Breast epithelium (tissue), 4 donors: Measurements from ENCODE around the gene CAMK2A. TPM values are rescaled to one million over a fixed set of nuclear protein-coding genes. Genes with fewer than 3 reads are reported as not detected.
"Not testable (repeated sequence)": the region's sequence is repeated elsewhere in the genome, so short reads cannot be mapped to it uniquely, and the experiment has no call there.

Source experiments
- DNase-seq, 2 donors: peaks; one replicate each; pipeline ENCODE4 v3.0.0-alpha.2; 2019; ENCODE audit warnings: low spot score in 2 of 2
- H3K27ac ChIP-seq, 2 donors: fragments of 200-600 bp; sonication (generic) in 1 of 2; one replicate each; pipeline ENCODE4 v1.5.1; 2016 to 2019; ENCODE audit warnings: mild to moderate bottlenecking in 1 of 2
- H3K27me3 ChIP-seq, 2 donors: fragments of 200-600 bp; sonication (generic) in 1 of 2; one replicate each; pipeline versions ENCODE4 v1.5.1 to v1.6.0; 2017 to 2019; ENCODE audit warnings: control low read depth in 1 of 2, mild to moderate bottlenecking in 1 of 2
- H3K36me3 ChIP-seq: fragments of 200-600 bp; one replicate; pipeline ENCODE4 v1.5.1; 2019
- H3K4me1 ChIP-seq, 2 donors: fragments of 200-600 bp; sonication (generic); one replicate each; pipeline ENCODE4 v1.5.1; 2016 to 2019; ENCODE audit warnings: control low read depth in 1 of 2
- H3K4me3 ChIP-seq, 3 donors: fragments of 200-600 bp; sonication (generic); 1 replicate in 2 of 3; 2 replicates in 1 of 3; pipeline ENCODE4 v1.5.1; 2016 to 2019; ENCODE audit warnings: mild to moderate bottlenecking in 3 of 3, moderate library complexity in 2 of 3
- H3K9me3 ChIP-seq, 2 donors: fragments of 200-600 bp; sonication (generic) in 1 of 2; one replicate each; pipeline ENCODE4 v1.5.1; 2016 to 2019; ENCODE audit warnings: control low read depth in 1 of 2
- POLR2A ChIP-seq: fragments of 450-650 bp; IDR thresholded peaks from one replicate; pipeline ENCODE4 v1.6.1; 2016; ENCODE audit warnings: antibody characterized with exemption, mild to moderate bottlenecking, moderate library complexity
- POLR2AphosphoS5 ChIP-seq, 3 donors: sonication (generic); formaldehyde crosslinking; IDR thresholded peaks; one replicate each; pipeline ENCODE4 v1.6.1; 2017; ENCODE audit warnings: antibody characterized with exemption in 3 of 3
- intact Hi-C: fragments of 100-400 bp; cut with DNase I; formaldehyde crosslinking; loops from one replicate; pipeline ENCODE4 v1.15.1; 2023; ENCODE audit warnings: low total_unique reads
- total RNA-seq, 3 donors: library from RNA; depleted of rRNA; stranded (reverse); fragments of >200 nt; gene quantifications; one replicate each; pipeline ENCODE4 v1.1.0, GENCODE V29; 2016
- TF ChIP-seq, protein P1 (sequence below), 3 donors: fragments of 450-650 bp; IDR thresholded peaks; one replicate each; pipeline ENCODE4 v1.5.1; 2016 to 2017; ENCODE audit warnings: antibody characterized with exemption in 3 of 3, mild to moderate bottlenecking in 3 of 3, moderate library complexity in 3 of 3

The CAMK2A gene
- total RNA-seq, 3 donors from 2014 or later = under 0.01 TPM; not detected in 2

DNA sequence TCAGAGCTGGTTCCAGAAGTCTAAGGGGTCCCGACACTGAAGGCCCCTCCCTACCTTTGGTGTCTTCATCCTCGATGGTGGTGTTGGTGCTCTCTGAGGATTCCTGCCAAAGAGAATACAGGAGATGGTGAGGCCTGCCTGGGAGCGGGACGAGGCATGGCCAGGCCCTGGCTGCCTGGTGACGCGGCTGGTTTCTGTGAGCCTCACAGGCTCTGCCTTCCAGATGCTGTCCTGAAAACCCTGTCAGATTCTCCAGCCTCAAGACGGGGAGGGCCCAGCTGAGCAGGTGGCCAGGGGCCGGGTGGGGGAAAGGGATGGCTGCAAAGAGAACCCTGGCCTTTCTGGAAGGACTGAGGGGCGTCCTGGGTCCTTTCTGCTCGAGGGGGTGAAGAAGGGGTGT lies 50.9 kb downstream of the CAMK2A start:
- Histone ChIP-seq H3K4me1 (no peaks in the 10 kb centered on the region), H3K36me3 (no peaks in the 10 kb centered on the region), H3K9me3 (no peaks in the 10 kb centered on the region), H3K27ac (no peak overlapping the region), H3K27me3 (no peaks in the 10 kb centered on the region), H3K4me3 (no peak overlapping the region)
- DNase-seq = no peak
- intact Hi-C loops = no loop called here
- TF ChIP-seq, protein P1, sequence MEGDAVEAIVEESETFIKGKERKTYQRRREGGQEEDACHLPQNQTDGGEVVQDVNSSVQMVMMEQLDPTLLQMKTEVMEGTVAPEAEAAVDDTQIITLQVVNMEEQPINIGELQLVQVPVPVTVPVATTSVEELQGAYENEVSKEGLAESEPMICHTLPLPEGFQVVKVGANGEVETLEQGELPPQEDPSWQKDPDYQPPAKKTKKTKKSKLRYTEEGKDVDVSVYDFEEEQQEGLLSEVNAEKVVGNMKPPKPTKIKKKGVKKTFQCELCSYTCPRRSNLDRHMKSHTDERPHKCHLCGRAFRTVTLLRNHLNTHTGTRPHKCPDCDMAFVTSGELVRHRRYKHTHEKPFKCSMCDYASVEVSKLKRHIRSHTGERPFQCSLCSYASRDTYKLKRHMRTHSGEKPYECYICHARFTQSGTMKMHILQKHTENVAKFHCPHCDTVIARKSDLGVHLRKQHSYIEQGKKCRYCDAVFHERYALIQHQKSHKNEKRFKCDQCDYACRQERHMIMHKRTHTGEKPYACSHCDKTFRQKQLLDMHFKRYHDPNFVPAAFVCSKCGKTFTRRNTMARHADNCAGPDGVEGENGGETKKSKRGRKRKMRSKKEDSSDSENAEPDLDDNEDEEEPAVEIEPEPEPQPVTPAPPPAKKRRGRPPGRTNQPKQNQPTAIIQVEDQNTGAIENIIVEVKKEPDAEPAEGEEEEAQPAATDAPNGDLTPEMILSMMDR (IDR thresholded peaks at IDR 0.05) = no peak
- TF ChIP-seq POLR2A (no peak), POLR2AphosphoS5 (IDR thresholded peaks at IDR 0.05) (no peak)

DNA sequence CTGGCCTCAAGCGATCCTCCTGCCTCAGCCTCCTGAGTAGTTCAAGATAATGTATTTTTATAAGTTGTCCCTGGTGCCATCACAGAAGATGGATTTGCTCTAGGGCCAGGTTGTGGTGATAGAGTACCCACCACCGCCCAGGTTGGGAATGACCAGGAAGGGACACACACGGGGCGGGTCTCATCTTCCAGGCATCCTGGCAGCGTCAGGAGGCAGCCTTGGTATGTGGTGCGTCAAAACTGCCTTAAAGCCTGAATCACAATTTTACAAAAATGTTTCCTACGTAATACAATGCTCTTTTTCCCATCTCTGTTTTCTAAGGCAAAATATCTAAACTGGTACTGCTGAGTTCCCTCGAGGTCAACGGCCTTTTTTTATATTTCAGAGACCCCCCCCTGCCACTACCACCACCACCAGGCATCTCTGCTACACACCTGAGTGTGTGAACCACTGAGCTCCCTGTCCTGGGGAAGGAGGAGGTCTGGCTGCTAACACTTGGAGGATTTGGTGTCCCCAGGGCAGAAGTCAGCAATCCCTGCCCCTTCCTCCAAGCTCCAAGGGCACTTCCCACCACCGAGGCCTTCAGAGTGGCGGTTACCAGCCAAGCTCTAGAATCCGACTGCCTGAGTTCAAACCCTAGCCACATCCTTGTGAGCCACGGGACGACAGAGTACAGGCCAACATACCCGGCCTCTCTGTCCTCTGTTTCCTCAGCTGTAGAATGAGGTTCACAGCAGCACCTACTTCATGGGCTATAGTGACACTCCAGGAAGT lies 52.4 kb downstream of the CAMK2A start:
- H3K27me3 ChIP-seq = no peaks in the 10 kb centered on the region
- H3K36me3 ChIP-seq = no peaks in the 10 kb centered on the region
- no peak overlapping the region for H3K4me3 ChIP-seq
- DNase-seq = no peak
- intact Hi-C loops = no loop called here
- H3K4me1 ChIP-seq = no peaks in the 10 kb centered on the region
- TF ChIP-seq, protein P1 (IDR thresholded peaks at IDR 0.05) = no peak
- TF ChIP-seq POLR2A = no peak
- no peak for TF ChIP-seq POLR2AphosphoS5 (IDR thresholded peaks at IDR 0.05)
- no peaks in the 10 kb centered on the region for H3K9me3 ChIP-seq
- H3K27ac ChIP-seq = no peak overlapping the region

DNA sequence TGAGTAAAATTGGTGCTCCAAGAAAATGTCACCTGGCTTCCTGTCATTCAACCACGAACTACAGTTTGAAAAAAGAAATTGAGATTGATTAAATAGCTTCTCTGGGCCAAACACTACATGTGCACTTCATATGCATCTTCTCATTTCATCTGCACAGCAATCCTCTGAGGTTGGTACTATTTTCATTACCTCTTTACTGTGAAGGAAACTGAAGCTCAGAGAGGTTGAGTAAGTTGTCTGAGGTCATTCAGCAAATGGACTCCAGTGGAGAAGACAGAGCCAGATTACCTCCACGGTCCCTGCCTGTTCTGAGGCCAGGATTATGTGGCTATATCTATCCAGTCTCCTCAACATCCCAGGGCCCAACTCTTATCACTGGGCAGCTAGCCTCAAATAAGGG lies 53.3 kb downstream of the CAMK2A start:
- Histone ChIP-seq H3K4me1 (no peaks in the 10 kb centered on the region), H3K4me3 (no peak overlapping the region), H3K9me3 (no peaks in the 10 kb centered on the region), H3K36me3 (no peaks in the 10 kb centered on the region), H3K27ac (no peak overlapping the region), H3K27me3 (no peaks in the 10 kb centered on the region)
- DNase-seq = no peak
- intact Hi-C loops = no loop called here
- TF ChIP-seq POLR2AphosphoS5 (IDR thresholded peaks at IDR 0.05) (no peak), POLR2A (no peak)
- TF ChIP-seq, protein P1 (IDR thresholded peaks at IDR 0.05) = no peak

DNA sequence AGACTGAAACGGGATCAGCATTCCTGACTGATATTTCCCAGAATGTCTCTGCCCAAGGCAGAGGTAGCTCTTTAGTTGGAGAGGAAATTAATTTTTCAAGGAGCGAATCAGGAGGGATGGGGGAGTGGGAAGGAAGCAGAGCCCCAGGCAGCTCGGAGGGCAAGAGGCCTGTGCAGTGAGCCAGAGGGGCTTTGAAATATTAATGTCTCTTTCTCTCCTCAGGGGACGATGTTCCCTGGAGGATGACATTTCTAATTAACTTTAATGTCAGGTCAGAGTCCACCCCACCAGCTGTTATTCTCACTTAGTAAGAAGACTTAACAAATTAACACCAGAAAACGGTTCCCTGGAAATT lies 54.1 kb downstream of the CAMK2A start:
- Histone ChIP-seq H3K4me1 (no peaks in the 10 kb centered on the region), H3K27me3 (no peaks in the 10 kb centered on the region), H3K27ac (no peak overlapping the region), H3K4me3 (no peak overlapping the region), H3K9me3 (no peaks in the 10 kb centered on the region), H3K36me3 (no peaks in the 10 kb centered on the region)
- intact Hi-C loops = no loop called here
- TF ChIP-seq POLR2A (no peak), POLR2AphosphoS5 (IDR thresholded peaks at IDR 0.05) (no peak)
- TF ChIP-seq, protein P1 (IDR thresholded peaks at IDR 0.05) = no peak
- no peak for DNase-seq

DNA sequence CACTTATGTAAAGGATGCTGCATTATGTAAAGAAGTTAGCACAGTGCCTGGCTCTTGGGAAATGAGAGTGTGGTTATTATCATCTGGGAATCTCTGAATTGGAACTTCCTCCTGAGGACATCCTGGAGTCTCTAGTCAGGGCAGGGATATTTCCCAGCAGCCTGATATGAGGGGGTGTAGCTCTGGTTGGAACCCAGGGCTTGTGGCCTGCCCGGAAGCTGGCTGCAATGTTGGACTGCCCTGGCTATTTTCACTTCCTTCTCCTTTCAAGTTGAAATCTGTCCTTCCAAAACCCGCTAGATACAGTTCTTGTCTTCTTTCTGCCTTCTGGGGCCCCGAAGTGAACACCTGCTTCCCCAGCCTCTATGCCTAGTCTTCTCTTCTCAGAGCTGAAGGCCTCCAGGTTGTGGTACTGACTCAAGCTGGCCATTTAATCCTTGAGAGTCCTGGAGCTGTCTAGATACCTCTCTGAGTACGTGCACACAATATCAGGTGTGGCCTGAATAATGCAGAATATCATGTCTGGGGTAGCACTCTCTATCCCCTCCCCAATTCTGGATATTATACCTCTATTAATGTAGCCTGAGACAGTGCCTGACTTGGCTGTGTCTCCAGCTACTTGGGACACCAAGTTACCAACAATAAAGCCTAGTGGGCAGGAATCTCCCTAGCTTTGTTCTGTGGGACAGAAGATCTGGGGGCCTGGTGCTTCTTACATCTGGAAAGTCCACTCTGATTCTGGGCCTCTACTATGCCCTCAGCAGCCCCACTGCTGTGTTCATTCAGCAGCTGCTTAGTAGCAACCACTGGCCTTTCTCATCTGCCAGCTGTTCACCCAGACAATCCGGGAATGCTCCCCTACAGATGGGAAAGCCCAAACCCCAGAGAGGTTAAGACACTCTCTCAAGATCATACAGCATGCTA lies 54.7 kb downstream of the CAMK2A start:
- intact Hi-C loops = no loop called here
- no peak overlapping the region for H3K4me3 ChIP-seq
- no peaks in the 10 kb centered on the region for H3K4me1 ChIP-seq
- TF ChIP-seq POLR2AphosphoS5 (IDR thresholded peaks at IDR 0.05) = no peak
- TF ChIP-seq, protein P1 (IDR thresholded peaks at IDR 0.05) = no peak
- TF ChIP-seq POLR2A = no peak
- H3K9me3 ChIP-seq = no peaks in the 10 kb centered on the region
- H3K27me3 ChIP-seq = no peaks in the 10 kb centered on the region
- H3K36me3 ChIP-seq = no peaks in the 10 kb centered on the region
- H3K27ac ChIP-seq = no peak overlapping the region
- DNase-seq = no peak

DNA sequence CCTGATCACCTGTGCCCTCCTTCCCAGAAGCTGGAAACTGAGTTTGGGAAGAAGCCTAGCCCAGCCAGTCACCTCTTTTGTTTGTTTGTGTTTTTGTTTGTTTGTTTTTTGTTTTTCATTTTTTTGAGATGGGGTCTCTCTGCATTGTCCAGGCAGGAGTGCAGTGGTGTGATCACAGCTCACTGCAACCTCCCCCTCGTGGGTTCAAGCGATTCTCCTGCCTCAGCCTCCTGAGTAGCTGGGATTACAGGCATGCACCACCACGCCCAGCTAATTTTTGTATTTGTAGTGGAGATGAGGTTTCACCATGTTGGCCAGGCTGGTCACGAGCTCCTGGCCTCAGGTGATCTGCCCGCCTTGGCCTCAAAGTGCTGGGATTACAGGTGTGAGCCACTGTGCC lies 55.9 kb downstream of the CAMK2A start:
- H3K36me3 ChIP-seq, H3K27ac ChIP-seq, H3K4me3 ChIP-seq, H3K27me3 ChIP-seq, intact Hi-C loops, DNase-seq, H3K4me1 ChIP-seq, H3K9me3 ChIP-seq: not testable (repeated sequence)
